HEK293 (cell line): ENCODE measurements around the gene QPCT.

ENCODE experiments used
- CTCF ChIA-PET: fragments of 350-600 bp; formaldehyde crosslinking; extraction: SDS; loops from one replicate; lab custom pipeline; 2021; ENCODE audit warnings: antibody characterized with exemption; lab: Yijun Ruan, JAX
- POLR2A ChIA-PET: fragments of 300-600 bp; formaldehyde crosslinking; extraction: SDS; loops from one replicate; lab custom pipeline; 2020; ENCODE audit warnings: antibody characterized with exemption, inconsistent platforms; lab: Yijun Ruan, JAX
- H3K27ac ChIP-seq: fragments of 200-500 bp; sonication (Bioruptor generic); 2 replicates; pipeline ENCODE4 v1.5.1; 2014; ENCODE audit warnings: low read depth, low read length, control low read depth, inconsistent platforms; ENCODE audit errors: extremely low read depth
- H3K36me3 ChIP-seq, 2 experiments: fragments of 200-500 bp in 1 of 2; sonication (Bioruptor generic) in 1 of 2; 1 replicate in 1 of 2; 2 replicates in 1 of 2; pipeline ENCODE4 v1.5.1; 2014 to 2017; ENCODE audit warnings: inconsistent platforms in 2 of 2, low read length in 2 of 2; ENCODE audit not compliant: control insufficient read depth in 2 of 2, insufficient read depth in 1 of 2
- H3K4me1 ChIP-seq: fragments of 200-500 bp; sonication (Bioruptor generic); 2 replicates; pipeline ENCODE4 v1.5.1; 2014; ENCODE audit warnings: mild to moderate bottlenecking, low read length, inconsistent platforms; ENCODE audit not compliant: control insufficient read depth, insufficient read depth
- H3K4me3 ChIP-seq: 2 replicates; pipeline ENCODE4 v1.5.1; 2011; ENCODE audit warnings: low read depth, mild to moderate bottlenecking, control low read depth, low read length, moderate library complexity
- H3K9me3 ChIP-seq: fragments of 200-500 bp; sonication (Bioruptor generic); 2 replicates; pipeline ENCODE4 v1.5.1; 2014; ENCODE audit warnings: low read depth, low read length, inconsistent platforms; ENCODE audit not compliant: control insufficient read depth, insufficient read depth
- ZNF654 ChIP-seq: fragments of 450-650 bp; formaldehyde crosslinking; IDR thresholded peaks from 2 replicates; pipeline ENCODE4 v1.5.1; 2016; ENCODE audit warnings: low read depth, missing biosample characterization, missing genetic modification characterization
- ZNF701 ChIP-seq: fragments of 450-650 bp; formaldehyde crosslinking; IDR thresholded peaks from 2 replicates; pipeline ENCODE4 v1.5.1; 2016; ENCODE audit warnings: missing biosample characterization, missing genetic modification characterization
- ZNF707 ChIP-seq: fragments of 450-650 bp; formaldehyde crosslinking; IDR thresholded peaks from 2 replicates; pipeline ENCODE4 v1.5.1; 2016; ENCODE audit warnings: missing biosample characterization, missing genetic modification characterization
- ZNF785 ChIP-seq: fragments of 450-650 bp; formaldehyde crosslinking; IDR thresholded peaks from 2 replicates; pipeline ENCODE4 v1.5.1; 2016; ENCODE audit warnings: missing biosample characterization, missing genetic modification characterization
- ZNF830 ChIP-seq: fragments of 450-650 bp; IDR thresholded peaks from 2 replicates; pipeline ENCODE4 v1.5.0; 2018; ENCODE audit warnings: missing biosample characterization, missing genetic modification characterization, low read depth, mild to moderate bottlenecking, moderate library complexity
- TF ChIP-seq, protein P1 (sequence below): fragments of 450-650 bp; formaldehyde crosslinking; IDR thresholded peaks from 2 replicates; pipeline ENCODE4 v1.5.1; 2017; ENCODE audit warnings: missing biosample characterization, missing genetic modification characterization
- TF ChIP-seq, protein P2 (sequence below): fragments of 450-650 bp; formaldehyde crosslinking; IDR thresholded peaks from 2 replicates; pipeline ENCODE4 v1.5.0; 2017; ENCODE audit warnings: missing biosample characterization, missing genetic modification characterization, borderline replicate concordance
- TF ChIP-seq, protein P3 (sequence below): fragments of 450-650 bp; formaldehyde crosslinking; IDR thresholded peaks from 2 replicates; pipeline ENCODE4 v1.5.1; 2016; ENCODE audit warnings: missing biosample characterization, missing genetic modification characterization
- TF ChIP-seq, protein P4 (sequence below): fragments of 450-650 bp; formaldehyde crosslinking; IDR thresholded peaks from 2 replicates; pipeline ENCODE4 v1.5.1; 2016; ENCODE audit warnings: missing biosample characterization, missing genetic modification characterization, borderline replicate concordance
- TF ChIP-seq, protein P5 (sequence below): fragments of 450-650 bp; formaldehyde crosslinking; IDR thresholded peaks from 2 replicates; pipeline ENCODE4 v1.5.1; 2016; ENCODE audit warnings: missing biosample characterization, missing genetic modification characterization
- TF ChIP-seq, protein P6 (sequence below): fragments of 450-650 bp; formaldehyde crosslinking; IDR thresholded peaks from 2 replicates; pipeline ENCODE4 v1.5.1; 2016; ENCODE audit warnings: missing biosample characterization, missing genetic modification characterization

Gene QPCT

DNA sequence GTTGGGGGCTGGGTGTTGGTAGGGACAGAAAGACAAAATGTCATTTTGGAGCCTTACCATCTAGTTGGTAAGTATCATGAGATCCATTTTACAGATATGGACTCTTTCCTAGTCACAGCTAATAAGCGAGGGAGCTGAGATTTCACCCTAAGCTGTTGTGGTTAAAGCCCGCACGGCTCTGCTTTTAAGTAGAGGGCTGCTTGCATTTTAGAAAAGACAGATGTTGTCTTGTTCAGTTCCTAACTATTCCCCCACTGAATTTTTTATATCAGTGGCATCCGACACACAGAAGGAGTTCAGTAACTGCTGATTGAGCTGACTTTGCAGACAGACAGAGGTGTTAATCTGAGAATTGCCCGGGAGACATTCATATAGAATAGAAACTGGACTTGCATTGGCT is 3.7 kb downstream of the QPCT start:
- POLR2A ChIA-PET: no interaction called here
- no peak for TF ChIP-seq ZNF701 (tag by site-specific recombination)
- TF ChIP-seq, protein P1, sequence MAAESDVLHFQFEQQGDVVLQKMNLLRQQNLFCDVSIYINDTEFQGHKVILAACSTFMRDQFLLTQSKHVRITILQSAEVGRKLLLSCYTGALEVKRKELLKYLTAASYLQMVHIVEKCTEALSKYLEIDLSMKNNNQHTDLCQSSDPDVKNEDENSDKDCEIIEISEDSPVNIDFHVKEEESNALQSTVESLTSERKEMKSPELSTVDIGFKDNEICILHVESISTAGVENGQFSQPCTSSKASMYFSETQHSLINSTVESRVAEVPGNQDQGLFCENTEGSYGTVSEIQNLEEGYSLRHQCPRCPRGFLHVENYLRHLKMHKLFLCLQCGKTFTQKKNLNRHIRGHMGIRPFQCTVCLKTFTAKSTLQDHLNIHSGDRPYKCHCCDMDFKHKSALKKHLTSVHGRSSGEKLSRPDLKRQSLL (tag by site-specific recombination): no peak
- TF ChIP-seq, protein P2, sequence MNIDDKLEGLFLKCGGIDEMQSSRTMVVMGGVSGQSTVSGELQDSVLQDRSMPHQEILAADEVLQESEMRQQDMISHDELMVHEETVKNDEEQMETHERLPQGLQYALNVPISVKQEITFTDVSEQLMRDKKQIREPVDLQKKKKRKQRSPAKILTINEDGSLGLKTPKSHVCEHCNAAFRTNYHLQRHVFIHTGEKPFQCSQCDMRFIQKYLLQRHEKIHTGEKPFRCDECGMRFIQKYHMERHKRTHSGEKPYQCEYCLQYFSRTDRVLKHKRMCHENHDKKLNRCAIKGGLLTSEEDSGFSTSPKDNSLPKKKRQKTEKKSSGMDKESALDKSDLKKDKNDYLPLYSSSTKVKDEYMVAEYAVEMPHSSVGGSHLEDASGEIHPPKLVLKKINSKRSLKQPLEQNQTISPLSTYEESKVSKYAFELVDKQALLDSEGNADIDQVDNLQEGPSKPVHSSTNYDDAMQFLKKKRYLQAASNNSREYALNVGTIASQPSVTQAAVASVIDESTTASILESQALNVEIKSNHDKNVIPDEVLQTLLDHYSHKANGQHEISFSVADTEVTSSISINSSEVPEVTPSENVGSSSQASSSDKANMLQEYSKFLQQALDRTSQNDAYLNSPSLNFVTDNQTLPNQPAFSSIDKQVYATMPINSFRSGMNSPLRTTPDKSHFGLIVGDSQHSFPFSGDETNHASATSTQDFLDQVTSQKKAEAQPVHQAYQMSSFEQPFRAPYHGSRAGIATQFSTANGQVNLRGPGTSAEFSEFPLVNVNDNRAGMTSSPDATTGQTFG (tag by site-specific recombination): no peak
- TF ChIP-seq, protein P3, sequence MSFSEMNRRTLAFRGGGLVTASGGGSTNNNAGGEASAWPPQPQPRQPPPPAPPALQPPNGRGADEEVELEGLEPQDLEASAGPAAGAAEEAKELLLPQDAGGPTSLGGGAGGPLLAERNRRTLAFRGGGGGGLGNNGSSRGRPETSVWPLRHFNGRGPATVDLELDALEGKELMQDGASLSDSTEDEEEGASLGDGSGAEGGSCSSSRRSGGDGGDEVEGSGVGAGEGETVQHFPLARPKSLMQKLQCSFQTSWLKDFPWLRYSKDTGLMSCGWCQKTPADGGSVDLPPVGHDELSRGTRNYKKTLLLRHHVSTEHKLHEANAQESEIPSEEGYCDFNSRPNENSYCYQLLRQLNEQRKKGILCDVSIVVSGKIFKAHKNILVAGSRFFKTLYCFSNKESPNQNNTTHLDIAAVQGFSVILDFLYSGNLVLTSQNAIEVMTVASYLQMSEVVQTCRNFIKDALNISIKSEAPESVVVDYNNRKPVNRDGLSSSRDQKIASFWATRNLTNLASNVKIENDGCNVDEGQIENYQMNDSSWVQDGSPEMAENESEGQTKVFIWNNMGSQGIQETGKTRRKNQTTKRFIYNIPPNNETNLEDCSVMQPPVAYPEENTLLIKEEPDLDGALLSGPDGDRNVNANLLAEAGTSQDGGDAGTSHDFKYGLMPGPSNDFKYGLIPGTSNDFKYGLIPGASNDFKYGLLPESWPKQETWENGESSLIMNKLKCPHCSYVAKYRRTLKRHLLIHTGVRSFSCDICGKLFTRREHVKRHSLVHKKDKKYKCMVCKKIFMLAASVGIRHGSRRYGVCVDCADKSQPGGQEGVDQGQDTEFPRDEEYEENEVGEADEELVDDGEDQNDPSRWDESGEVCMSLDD: no peak
- TF ChIP-seq, protein P4, sequence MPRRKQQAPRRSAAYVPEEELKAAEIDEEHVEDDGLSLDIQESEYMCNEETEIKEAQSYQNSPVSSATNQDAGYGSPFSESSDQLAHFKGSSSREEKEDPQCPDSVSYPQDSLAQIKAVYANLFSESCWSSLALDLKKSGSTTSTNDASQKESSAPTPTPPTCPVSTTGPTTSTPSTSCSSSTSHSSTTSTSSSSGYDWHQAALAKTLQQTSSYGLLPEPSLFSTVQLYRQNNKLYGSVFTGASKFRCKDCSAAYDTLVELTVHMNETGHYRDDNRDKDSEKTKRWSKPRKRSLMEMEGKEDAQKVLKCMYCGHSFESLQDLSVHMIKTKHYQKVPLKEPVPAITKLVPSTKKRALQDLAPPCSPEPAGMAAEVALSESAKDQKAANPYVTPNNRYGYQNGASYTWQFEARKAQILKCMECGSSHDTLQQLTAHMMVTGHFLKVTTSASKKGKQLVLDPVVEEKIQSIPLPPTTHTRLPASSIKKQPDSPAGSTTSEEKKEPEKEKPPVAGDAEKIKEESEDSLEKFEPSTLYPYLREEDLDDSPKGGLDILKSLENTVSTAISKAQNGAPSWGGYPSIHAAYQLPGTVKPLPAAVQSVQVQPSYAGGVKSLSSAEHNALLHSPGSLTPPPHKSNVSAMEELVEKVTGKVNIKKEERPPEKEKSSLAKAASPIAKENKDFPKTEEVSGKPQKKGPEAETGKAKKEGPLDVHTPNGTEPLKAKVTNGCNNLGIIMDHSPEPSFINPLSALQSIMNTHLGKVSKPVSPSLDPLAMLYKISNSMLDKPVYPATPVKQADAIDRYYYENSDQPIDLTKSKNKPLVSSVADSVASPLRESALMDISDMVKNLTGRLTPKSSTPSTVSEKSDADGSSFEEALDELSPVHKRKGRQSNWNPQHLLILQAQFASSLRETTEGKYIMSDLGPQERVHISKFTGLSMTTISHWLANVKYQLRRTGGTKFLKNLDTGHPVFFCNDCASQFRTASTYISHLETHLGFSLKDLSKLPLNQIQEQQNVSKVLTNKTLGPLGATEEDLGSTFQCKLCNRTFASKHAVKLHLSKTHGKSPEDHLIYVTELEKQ (tag by site-specific recombination): no peak
- TF ChIP-seq, protein P5, sequence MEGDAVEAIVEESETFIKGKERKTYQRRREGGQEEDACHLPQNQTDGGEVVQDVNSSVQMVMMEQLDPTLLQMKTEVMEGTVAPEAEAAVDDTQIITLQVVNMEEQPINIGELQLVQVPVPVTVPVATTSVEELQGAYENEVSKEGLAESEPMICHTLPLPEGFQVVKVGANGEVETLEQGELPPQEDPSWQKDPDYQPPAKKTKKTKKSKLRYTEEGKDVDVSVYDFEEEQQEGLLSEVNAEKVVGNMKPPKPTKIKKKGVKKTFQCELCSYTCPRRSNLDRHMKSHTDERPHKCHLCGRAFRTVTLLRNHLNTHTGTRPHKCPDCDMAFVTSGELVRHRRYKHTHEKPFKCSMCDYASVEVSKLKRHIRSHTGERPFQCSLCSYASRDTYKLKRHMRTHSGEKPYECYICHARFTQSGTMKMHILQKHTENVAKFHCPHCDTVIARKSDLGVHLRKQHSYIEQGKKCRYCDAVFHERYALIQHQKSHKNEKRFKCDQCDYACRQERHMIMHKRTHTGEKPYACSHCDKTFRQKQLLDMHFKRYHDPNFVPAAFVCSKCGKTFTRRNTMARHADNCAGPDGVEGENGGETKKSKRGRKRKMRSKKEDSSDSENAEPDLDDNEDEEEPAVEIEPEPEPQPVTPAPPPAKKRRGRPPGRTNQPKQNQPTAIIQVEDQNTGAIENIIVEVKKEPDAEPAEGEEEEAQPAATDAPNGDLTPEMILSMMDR (tag by site-specific recombination): no peak
- TF ChIP-seq ZNF785: no peak
- TF ChIP-seq, protein P6, sequence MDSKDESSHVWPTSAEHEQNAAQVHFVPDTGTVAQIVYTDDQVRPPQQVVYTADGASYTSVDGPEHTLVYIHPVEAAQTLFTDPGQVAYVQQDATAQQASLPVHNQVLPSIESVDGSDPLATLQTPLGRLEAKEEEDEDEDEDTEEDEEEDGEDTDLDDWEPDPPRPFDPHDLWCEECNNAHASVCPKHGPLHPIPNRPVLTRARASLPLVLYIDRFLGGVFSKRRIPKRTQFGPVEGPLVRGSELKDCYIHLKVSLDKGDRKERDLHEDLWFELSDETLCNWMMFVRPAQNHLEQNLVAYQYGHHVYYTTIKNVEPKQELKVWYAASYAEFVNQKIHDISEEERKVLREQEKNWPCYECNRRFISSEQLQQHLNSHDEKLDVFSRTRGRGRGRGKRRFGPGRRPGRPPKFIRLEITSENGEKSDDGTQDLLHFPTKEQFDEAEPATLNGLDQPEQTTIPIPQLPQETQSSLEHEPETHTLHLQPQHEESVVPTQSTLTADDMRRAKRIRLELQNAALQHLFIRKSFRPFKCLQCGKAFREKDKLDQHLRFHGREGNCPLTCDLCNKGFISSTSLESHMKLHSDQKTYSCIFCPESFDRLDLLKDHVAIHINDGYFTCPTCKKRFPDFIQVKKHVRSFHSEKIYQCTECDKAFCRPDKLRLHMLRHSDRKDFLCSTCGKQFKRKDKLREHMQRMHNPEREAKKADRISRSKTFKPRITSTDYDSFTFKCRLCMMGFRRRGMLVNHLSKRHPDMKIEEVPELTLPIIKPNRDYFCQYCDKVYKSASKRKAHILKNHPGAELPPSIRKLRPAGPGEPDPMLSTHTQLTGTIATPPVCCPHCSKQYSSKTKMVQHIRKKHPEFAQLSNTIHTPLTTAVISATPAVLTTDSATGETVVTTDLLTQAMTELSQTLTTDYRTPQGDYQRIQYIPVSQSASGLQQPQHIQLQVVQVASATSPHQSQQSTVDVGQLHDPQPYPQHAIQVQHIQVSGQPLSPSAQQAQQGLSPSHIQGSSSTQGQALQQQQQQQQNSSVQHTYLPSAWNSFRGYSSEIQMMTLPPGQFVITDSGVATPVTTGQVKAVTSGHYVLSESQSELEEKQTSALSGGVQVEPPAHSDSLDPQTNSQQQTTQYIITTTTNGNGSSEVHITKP (tag by site-specific recombination): no peak
- no peak for TF ChIP-seq ZNF830 (tag by site-specific recombination)
- TF ChIP-seq ZNF707 (tag by site-specific recombination): no peak
- TF ChIP-seq ZNF654 (tag by site-specific recombination): no peak
- H3K4me3 ChIP-seq: no peak overlapping the region
- peaks cover 19% of the 10 kb centered on the region for H3K4me1 ChIP-seq
- CTCF ChIA-PET: no interaction called here
- H3K36me3 ChIP-seq: no peaks in the 10 kb centered on the region
- no peak overlapping the region for H3K27ac ChIP-seq
- no peaks in the 10 kb centered on the region for H3K9me3 ChIP-seq
